OCI-LY1 (cell line): ENCODE measurements around the gene MRLN.

ENCODE experiments used
- H2AFZ ChIP-seq: fragments of 200-600 bp; sonication (generic), shearing (Covaris generic); 2 replicates; pipeline ENCODE4 v1.6.0; 2014; ENCODE audit warnings: antibody characterized with exemption, mild to moderate bottlenecking, low read length
- H3F3A ChIP-seq: fragments of 200-600 bp; sonication (generic), shearing (Covaris generic); 2 replicates; pipeline ENCODE4 v1.6.0; 2014; ENCODE audit warnings: mild to moderate bottlenecking, antibody characterized with exemption, low read length, moderate library complexity; ENCODE audit not compliant: insufficient read depth
- H3K27ac ChIP-seq: fragments of 200-600 bp; sonication (generic); 2 replicates; pipeline ENCODE4 v1.5.1; 2014; ENCODE audit warnings: low read length, mixed run types, mild to moderate bottlenecking, low read depth; ENCODE audit not compliant: poor library complexity, severe bottlenecking
- H3K27me3 ChIP-seq: fragments of 200-600 bp; sonication (generic); 2 replicates; pipeline ENCODE4 v1.6.0; 2014; ENCODE audit warnings: antibody characterized with exemption, mild to moderate bottlenecking, low read length, moderate library complexity; ENCODE audit not compliant: insufficient read depth
- H3K36me3 ChIP-seq: fragments of 200-600 bp; sonication (generic); 2 replicates; pipeline ENCODE4 v1.6.1; 2014; ENCODE audit warnings: mild to moderate bottlenecking, antibody characterized with exemption, low read length, moderate library complexity, mixed read lengths; ENCODE audit not compliant: insufficient read depth
- H3K4me1 ChIP-seq: fragments of 200-600 bp; sonication (generic); 2 replicates; pipeline ENCODE4 v1.5.1; 2014; ENCODE audit warnings: mild to moderate bottlenecking, low read length, moderate library complexity; ENCODE audit not compliant: insufficient read depth, severe bottlenecking
- H3K4me2 ChIP-seq: fragments of 200-600 bp; sonication (generic), shearing (Covaris generic); 2 replicates; pipeline ENCODE4 v1.6.1; 2014; ENCODE audit warnings: low read length
- H3K4me3 ChIP-seq: fragments of 200-600 bp; sonication (generic); 2 replicates; pipeline ENCODE4 v1.5.1; 2014; ENCODE audit warnings: low read length, low read depth, mild to moderate bottlenecking, mixed read lengths; ENCODE audit not compliant: poor library complexity, severe bottlenecking
- H3K79me2 ChIP-seq: fragments of 200-600 bp; shearing (Covaris generic); 2 replicates; pipeline ENCODE4 v1.6.1; 2016; ENCODE audit warnings: mixed run types, low read length, mixed read lengths; ENCODE audit not compliant: insufficient read depth
- H3K9ac ChIP-seq: fragments of 200-600 bp; sonication (generic), shearing (Covaris generic); 2 replicates; pipeline ENCODE4 v1.6.1; 2014; ENCODE audit warnings: mild to moderate bottlenecking, low read length, mixed read lengths
- H3K9me2 ChIP-seq: fragments of 200-600 bp; sonication (generic), shearing (Covaris generic); 2 replicates; pipeline ENCODE4 v1.6.1; 2014; ENCODE audit warnings: low read depth, mild to moderate bottlenecking, low read length, mixed read lengths
- H3K9me3 ChIP-seq: fragments of 200-600 bp; shearing (Covaris generic); 2 replicates; pipeline ENCODE4 v1.6.1; 2014; ENCODE audit warnings: low read length, mixed read lengths
- H4K20me1 ChIP-seq: fragments of 200-600 bp; sonication (generic), shearing (Covaris generic); 2 replicates; pipeline ENCODE4 v1.6.0; 2016; ENCODE audit warnings: mild to moderate bottlenecking, low read length; ENCODE audit not compliant: insufficient read depth
- EZH2 ChIP-seq: fragments of 200-600 bp; sonication (generic), shearing (Covaris generic); IDR thresholded peaks from 2 replicates; pipeline ENCODE4 v1.8.0; 2017; ENCODE audit warnings: borderline replicate concordance, mixed run types, mild to moderate bottlenecking, antibody characterized with exemption, low read length, moderate library complexity, mixed read lengths
- TF ChIP-seq, protein P1 (sequence below): fragments of 200-600 bp; sonication (generic), shearing (Covaris generic); IDR thresholded peaks from 2 replicates; pipeline ENCODE4 v1.5.1; 2017; ENCODE audit warnings: mild to moderate bottlenecking, antibody characterized with exemption, low read length, moderate library complexity, mixed read lengths

The MRLN gene

GRCh38 chr10:59741048-59741447 is 12.2 kb downstream of the MRLN start:
- H4K20me1 ChIP-seq = no peaks in the 10 kb centered on the region
- H3K9me2 ChIP-seq = no peaks in the 10 kb centered on the region
- no peaks in the 10 kb centered on the region for H3K4me1 ChIP-seq
- no peak for TF ChIP-seq EZH2
- TF ChIP-seq, protein P1, sequence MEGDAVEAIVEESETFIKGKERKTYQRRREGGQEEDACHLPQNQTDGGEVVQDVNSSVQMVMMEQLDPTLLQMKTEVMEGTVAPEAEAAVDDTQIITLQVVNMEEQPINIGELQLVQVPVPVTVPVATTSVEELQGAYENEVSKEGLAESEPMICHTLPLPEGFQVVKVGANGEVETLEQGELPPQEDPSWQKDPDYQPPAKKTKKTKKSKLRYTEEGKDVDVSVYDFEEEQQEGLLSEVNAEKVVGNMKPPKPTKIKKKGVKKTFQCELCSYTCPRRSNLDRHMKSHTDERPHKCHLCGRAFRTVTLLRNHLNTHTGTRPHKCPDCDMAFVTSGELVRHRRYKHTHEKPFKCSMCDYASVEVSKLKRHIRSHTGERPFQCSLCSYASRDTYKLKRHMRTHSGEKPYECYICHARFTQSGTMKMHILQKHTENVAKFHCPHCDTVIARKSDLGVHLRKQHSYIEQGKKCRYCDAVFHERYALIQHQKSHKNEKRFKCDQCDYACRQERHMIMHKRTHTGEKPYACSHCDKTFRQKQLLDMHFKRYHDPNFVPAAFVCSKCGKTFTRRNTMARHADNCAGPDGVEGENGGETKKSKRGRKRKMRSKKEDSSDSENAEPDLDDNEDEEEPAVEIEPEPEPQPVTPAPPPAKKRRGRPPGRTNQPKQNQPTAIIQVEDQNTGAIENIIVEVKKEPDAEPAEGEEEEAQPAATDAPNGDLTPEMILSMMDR = no peak
- H3K4me2 ChIP-seq = no peak overlapping the region
- H3K79me2 ChIP-seq = no peaks in the 10 kb centered on the region
- H3F3A ChIP-seq = no peaks in the 10 kb centered on the region
- H3K9ac ChIP-seq = no peak overlapping the region
- H2AFZ ChIP-seq = no peak overlapping the region
- H3K9me3 ChIP-seq = no peaks in the 10 kb centered on the region
- H3K36me3 ChIP-seq = no peaks in the 10 kb centered on the region
- H3K27ac ChIP-seq = no peak overlapping the region
- H3K4me3 ChIP-seq = no peak overlapping the region
- H3K27me3 ChIP-seq = no peaks in the 10 kb centered on the region

GRCh38 chr10:59736749-59737148 is 16.5 kb downstream of the MRLN start:
- no peak overlapping the region for H3K4me3 ChIP-seq
- H3K4me2 ChIP-seq = no peak overlapping the region
- no peaks in the 10 kb centered on the region for H3K4me1 ChIP-seq
- H3K79me2 ChIP-seq = no peaks in the 10 kb centered on the region
- no peak overlapping the region for H3K27ac ChIP-seq
- H3K9me2 ChIP-seq = no peaks in the 10 kb centered on the region
- no peak overlapping the region for H2AFZ ChIP-seq
- no peaks in the 10 kb centered on the region for H3F3A ChIP-seq
- H3K9me3 ChIP-seq = no peaks in the 10 kb centered on the region
- H4K20me1 ChIP-seq = no peaks in the 10 kb centered on the region
- H3K27me3 ChIP-seq = no peaks in the 10 kb centered on the region; the same call in 1 of the 2 replicates
- TF ChIP-seq, protein P1 = no peak
- TF ChIP-seq EZH2 = no peak
- no peaks in the 10 kb centered on the region for H3K36me3 ChIP-seq
- H3K9ac ChIP-seq = no peak overlapping the region

DNA sequence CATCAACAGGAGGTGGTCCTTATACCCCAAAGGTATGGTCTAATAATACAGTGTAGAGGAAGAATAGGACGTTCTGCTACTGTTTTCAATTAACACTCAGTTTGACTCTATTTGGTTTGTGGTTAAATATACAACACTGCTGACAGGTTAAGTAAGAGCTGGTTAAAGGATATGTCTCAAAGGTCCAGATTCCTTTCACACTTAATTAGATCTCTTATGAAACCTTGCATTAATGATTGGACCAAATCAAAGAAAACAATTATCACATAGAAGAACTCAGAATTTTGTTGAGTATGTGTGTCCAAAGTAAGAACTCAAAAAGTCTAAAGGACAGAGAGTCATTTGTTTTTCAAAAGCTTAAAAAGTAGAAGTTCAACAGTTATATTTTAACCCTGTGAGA is 18.0 kb downstream of the MRLN start:
- H3K27me3 ChIP-seq = no peaks in the 10 kb centered on the region; the same call in 1 of the 2 replicates
- H3K9me3 ChIP-seq = no peaks in the 10 kb centered on the region
- no peaks in the 10 kb centered on the region for H3K79me2 ChIP-seq
- H3K36me3 ChIP-seq = no peaks in the 10 kb centered on the region
- no peaks in the 10 kb centered on the region for H3K4me1 ChIP-seq
- H3K27ac ChIP-seq = no peak overlapping the region
- no peak overlapping the region for H3K4me3 ChIP-seq
- H2AFZ ChIP-seq = no peak overlapping the region
- H3K4me2 ChIP-seq = no peak overlapping the region
- H3K9me2 ChIP-seq = no peaks in the 10 kb centered on the region
- no peaks in the 10 kb centered on the region for H4K20me1 ChIP-seq
- TF ChIP-seq, protein P1 = no peak
- TF ChIP-seq EZH2 = no peak
- no peaks in the 10 kb centered on the region for H3F3A ChIP-seq
- H3K9ac ChIP-seq = no peak overlapping the region
